K562 (cell line): Measurements from ENCODE around the gene UBE2L5. TPM values are rescaled to one million over a fixed set of nuclear protein-coding genes. Genes with fewer than 3 reads are reported as not detected.

Experiments used
- BRD4 ChIP-seq: fragments of 200-600 bp; sonication (generic); IDR thresholded peaks from 2 replicates; pipeline ENCODE4 v1.6.1; 2017; ENCODE audit warnings: inconsistent platforms
- BRF1 ChIP-seq: IDR thresholded peaks from 3 replicates; pipeline ENCODE4 v1.6.1; 2011; ENCODE audit warnings: borderline replicate concordance, mild to moderate bottlenecking; ENCODE audit not compliant: insufficient read length; ENCODE audit errors: extremely low read depth
- CBFA2T3 ChIP-seq: fragments of 450-650 bp; IDR thresholded peaks from 2 replicates; pipeline ENCODE4 v1.6.1; 2017
- CCNT2 ChIP-seq: IDR thresholded peaks from 2 replicates; pipeline ENCODE4 v1.6.1; 2011; ENCODE audit warnings: borderline replicate concordance, low read depth, mild to moderate bottlenecking, moderate library complexity, mixed read lengths, low read length; ENCODE audit not compliant: insufficient read length; ENCODE audit errors: extremely low read depth
- CHD1 ChIP-seq: fragments of 200-600 bp; sonication (generic); IDR thresholded peaks from one replicate; pipeline ENCODE4 v1.6.1; 2012; ENCODE audit warnings: mild to moderate bottlenecking, moderate library complexity, low read length, inconsistent platforms
- DMBX1 ChIP-seq: fragments of 250-450 bp; sonication (Bioruptor Pico); IDR thresholded peaks from 2 replicates; pipeline ENCODE4 v1.8.0; 2022; ENCODE audit warnings: inconsistent platforms, mild to moderate bottlenecking, moderate library complexity, borderline replicate concordance
- ELF1 ChIP-seq: fragments of 200-800 bp; sonication (Bioruptor generic); IDR thresholded peaks from 2 replicates; pipeline ENCODE4 v1.6.1; 2016; ENCODE audit warnings: missing genetic modification characterization, missing compliant biosample characterization
- FOXP4 ChIP-seq: sonication (generic); formaldehyde crosslinking; IDR thresholded peaks from 2 replicates; pipeline ENCODE4 v1.8.0; 2022; ENCODE audit warnings: mild to moderate bottlenecking, missing genetic modification reagents, borderline replicate concordance
- MECOM ChIP-seq: fragments of 250-450 bp; sonication (Bioruptor Pico); IDR thresholded peaks from 2 replicates; pipeline ENCODE4 v1.8.0; 2022; ENCODE audit warnings: inconsistent platforms
- NELFE ChIP-seq: IDR thresholded peaks from 2 replicates; pipeline ENCODE4 v1.6.1; 2011; ENCODE audit warnings: mild to moderate bottlenecking; ENCODE audit not compliant: insufficient read depth, insufficient read length
- PPARD ChIP-seq: fragments of 250-450 bp; sonication (Bioruptor Pico); IDR thresholded peaks from 2 replicates; pipeline ENCODE4 v1.8.0; 2022; ENCODE audit warnings: inconsistent platforms, mild to moderate bottlenecking, moderate library complexity
- RBFOX2 ChIP-seq: fragments of 200-400 bp; formaldehyde crosslinking; IDR thresholded peaks from 2 replicates; pipeline ENCODE4 v1.6.1; 2017; ENCODE audit warnings: low read depth, mild to moderate bottlenecking, low read length, moderate library complexity
- SIN3B ChIP-seq: fragments of 450-650 bp; IDR thresholded peaks from 2 replicates; pipeline ENCODE4 v1.6.1; 2017; ENCODE audit warnings: low read depth, mild to moderate bottlenecking, moderate library complexity
- SMARCA4 ChIP-seq: fragments of 450-650 bp; IDR thresholded peaks from 2 replicates; pipeline ENCODE4 v1.6.1; 2016
- XRCC3 ChIP-seq: fragments of 450-650 bp; IDR thresholded peaks from 2 replicates; pipeline ENCODE4 v1.6.1; 2017; ENCODE audit warnings: mild to moderate bottlenecking, moderate library complexity
- ZFP91 ChIP-seq: sonication (generic); formaldehyde crosslinking; IDR thresholded peaks from 2 replicates; pipeline ENCODE4 v1.8.0; 2022; ENCODE audit warnings: mild to moderate bottlenecking, missing genetic modification reagents
- ZKSCAN8 ChIP-seq: fragments of 200-800 bp; sonication (Bioruptor generic); IDR thresholded peaks from 2 replicates; pipeline ENCODE4 v1.6.1; 2016; ENCODE audit warnings: missing genetic modification characterization, missing compliant biosample characterization
- ZNF263 ChIP-seq: sonication (generic); formaldehyde crosslinking; IDR thresholded peaks from 2 replicates; pipeline ENCODE4 v1.8.0; 2022; ENCODE audit warnings: mild to moderate bottlenecking, missing genetic modification reagents, borderline replicate concordance
- ZZZ3 ChIP-seq: fragments of 450-650 bp; IDR thresholded peaks from 2 replicates; pipeline ENCODE4 v1.6.1; 2016; ENCODE audit warnings: antibody characterized with exemption, mild to moderate bottlenecking, moderate library complexity
- polyA plus RNA-seq, 8 experiments: library from polyadenylated mRNA; depleted of rRNA in 4 of 8; stranded (reverse) in 5 of 8; unstranded in 3 of 8; fragments of >200 nt; fragmentation: Nextera tagmentation in 2 of 8; fragmentation: Illumina TruSeq in 1 of 8; extraction: Ambion mirVana in 2 of 8; extraction: Trizol in 1 of 8; gene quantifications; 2 replicates each; pipeline versions ENCODE4 v1.2.1 to v1.2.3, GENCODE V29; 2011 to 2014; ENCODE audit warnings: inconsistent platforms in 1 of 8, missing spikeins in 1 of 8
- total RNA-seq, 7 experiments: library from RNA; depleted of rRNA in 6 of 7; stranded (reverse); fragments of >200 nt in 6 of 7; fragmentation: Illumina TruSeq in 2 of 7; extraction: Trizol in 2 of 7; gene quantifications; 2 replicates each; pipeline versions ENCODE4 v1.2.1 to v1.2.3, GENCODE V29; 2011 to 2021; ENCODE audit warnings: low replicate concordance in 1 of 7
- TF ChIP-seq, protein P1 (sequence below), 3 experiments: fragments of 200-800 bp in 1 of 3; sonication (Bioruptor generic) in 1 of 3; sonication (generic) in 1 of 3; formaldehyde crosslinking in 1 of 3; IDR thresholded peaks; 2 replicates each; pipeline versions ENCODE4 v1.6.1 to v1.8.0; 2016 to 2022; ENCODE audit warnings: mild to moderate bottlenecking in 2 of 3, missing compliant biosample characterization in 2 of 3, missing genetic modification characterization in 2 of 3, missing genetic modification reagents in 1 of 3
- TF ChIP-seq, protein P2 (sequence below): fragments of 250-450 bp; sonication (Bioruptor Pico); IDR thresholded peaks from 2 replicates; pipeline ENCODE4 v1.9.0; 2021; ENCODE audit warnings: mild to moderate bottlenecking, inconsistent platforms

The UBE2L5 gene
- total and polyA plus RNA-seq, 9 of the 15 experiments (the other 6 are each of a cell fraction or from before 2014, with no cell fraction given): 0.22 to 1.5 (median 0.86) TPM; not detected in 6

- TF ChIP-seq DMBX1 (no peak), ZZZ3 (no peak), MECOM (CRISPR knock-in tag) (no peak), CBFA2T3 (no peak), ZFP91 (CRISPR knock-in tag) (no peak), SIN3B (no peak), RBFOX2 (peak; percentile 63), CCNT2 (peak; percentile 48), FOXP4 (CRISPR knock-in tag) (no peak), ZNF263 (peak; percentile 86), BRD4 (no peak), PPARD (CRISPR knock-in tag) (no peak), SMARCA4 (no peak), XRCC3 (no peak), CHD1 (no peak), ZKSCAN8 (no peak), NELFE (no peak), BRF1 (no peak), ELF1 (tag) (peak; percentile 37; the same call in 1 of the 2 replicates)
- TF ChIP-seq, protein P1, sequence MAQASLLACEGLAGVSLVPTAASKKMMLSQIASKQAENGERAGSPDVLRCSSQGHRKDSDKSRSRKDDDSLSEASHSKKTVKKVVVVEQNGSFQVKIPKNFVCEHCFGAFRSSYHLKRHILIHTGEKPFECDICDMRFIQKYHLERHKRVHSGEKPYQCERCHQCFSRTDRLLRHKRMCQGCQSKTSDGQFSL (CRISPR knock-in tag; IDR thresholded peaks at IDR 0.05): no peak
- TF ChIP-seq, protein P1 (tag; IDR thresholded peaks at IDR 0.05): no peak
- TF ChIP-seq, protein P2, sequence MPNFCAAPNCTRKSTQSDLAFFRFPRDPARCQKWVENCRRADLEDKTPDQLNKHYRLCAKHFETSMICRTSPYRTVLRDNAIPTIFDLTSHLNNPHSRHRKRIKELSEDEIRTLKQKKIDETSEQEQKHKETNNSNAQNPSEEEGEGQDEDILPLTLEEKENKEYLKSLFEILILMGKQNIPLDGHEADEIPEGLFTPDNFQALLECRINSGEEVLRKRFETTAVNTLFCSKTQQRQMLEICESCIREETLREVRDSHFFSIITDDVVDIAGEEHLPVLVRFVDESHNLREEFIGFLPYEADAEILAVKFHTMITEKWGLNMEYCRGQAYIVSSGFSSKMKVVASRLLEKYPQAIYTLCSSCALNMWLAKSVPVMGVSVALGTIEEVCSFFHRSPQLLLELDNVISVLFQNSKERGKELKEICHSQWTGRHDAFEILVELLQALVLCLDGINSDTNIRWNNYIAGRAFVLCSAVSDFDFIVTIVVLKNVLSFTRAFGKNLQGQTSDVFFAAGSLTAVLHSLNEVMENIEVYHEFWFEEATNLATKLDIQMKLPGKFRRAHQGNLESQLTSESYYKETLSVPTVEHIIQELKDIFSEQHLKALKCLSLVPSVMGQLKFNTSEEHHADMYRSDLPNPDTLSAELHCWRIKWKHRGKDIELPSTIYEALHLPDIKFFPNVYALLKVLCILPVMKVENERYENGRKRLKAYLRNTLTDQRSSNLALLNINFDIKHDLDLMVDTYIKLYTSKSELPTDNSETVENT (CRISPR knock-in tag): no peak
Observed at GRCh38 chr13:30422054-30422839, at the start of gene UBE2L5 (continued).
